Heart right ventricle (tissue), 16 donors: ENCODE data around the gene ERBB3. TPM values are rescaled to one million over a fixed set of nuclear protein-coding genes. Genes with fewer than 3 reads are reported as not detected.

Experiments
- ATAC-seq, 8 donors: fragments of 200-7000 bp; cut with Tn5 transposase; one replicate each; pipeline ENCODE4 v1.9.1; 2020; ENCODE audit warnings: mild to moderate bottlenecking in 8 of 8, moderate library complexity in 8 of 8, moderate number of reproducible peaks in 1 of 8
- DNase-seq, 2 donors: peaks; one replicate each; pipeline ENCODE4 v3.0.0-alpha.2; 2020
- H3K27ac ChIP-seq, 10 donors: fragments of 200-600 bp; sonication (generic) in 2 of 10; one replicate each; pipeline versions ENCODE4 v1.5.0 to v1.8.0; 2020 to 2022; ENCODE audit warnings: mild to moderate bottlenecking in 3 of 10
- H3K27me3 ChIP-seq, 7 donors: fragments of 200-600 bp; one replicate each; pipeline ENCODE4 v1.8.0; 2021 to 2022; ENCODE audit warnings: mild to moderate bottlenecking in 2 of 7
- H3K36me3 ChIP-seq, 9 donors: fragments of 200-600 bp; sonication (generic) in 1 of 9; one replicate each; pipeline versions ENCODE4 v1.5.0 to v1.8.0; 2020 to 2022; ENCODE audit warnings: mild to moderate bottlenecking in 2 of 9
- H3K4me1 ChIP-seq, 9 donors: fragments of 200-600 bp; sonication (generic) in 1 of 9; one replicate each; pipeline versions ENCODE4 v1.5.0 to v1.8.0; 2020 to 2022; ENCODE audit warnings: mild to moderate bottlenecking in 4 of 9
- H3K4me3 ChIP-seq, 10 donors: fragments of 200-600 bp; sonication (generic) in 2 of 10; one replicate each; pipeline versions ENCODE4 v1.5.0 to v1.8.0; 2020 to 2022; ENCODE audit warnings: mild to moderate bottlenecking in 7 of 10, moderate library complexity in 2 of 10
- H3K9me3 ChIP-seq, 11 donors: fragments of 200-600 bp in 10 of 11; sonication (generic) in 2 of 11; one replicate each; pipeline versions ENCODE4 v1.5.0 to v1.8.0; 2013 to 2022; ENCODE audit warnings: mild to moderate bottlenecking in 2 of 11, control low read depth in 1 of 11, moderate library complexity in 1 of 11
- CTCF ChIP-seq, 9 donors: fragments of 200-600 bp; sonication (generic) in 2 of 9; IDR thresholded peaks; one replicate each; pipeline versions ENCODE4 v1.5.0 to v1.8.0; 2021 to 2022; ENCODE audit warnings: antibody characterized with exemption in 9 of 9, mild to moderate bottlenecking in 5 of 9, moderate library complexity in 1 of 9
- WGBS, 2 donors: extraction: QIAGEN DNeasy Blood & Tissue Kit; methylation state at CpG; one replicate each; pipeline ENCODE4 v1.1.7; 2013; ENCODE audit warnings: inconsistent platforms in 1 of 2; 5-methylcytosine and 5-hydroxymethylcytosine counted together
- intact Hi-C, 10 donors: fragments of 100-400 bp; cut with DNase I; formaldehyde crosslinking; loops; one replicate each; pipeline versions ENCODE4 v1.11.1 to v1.14.2; 2022
- polyA plus RNA-seq, 2 donors: library from polyadenylated mRNA; stranded (reverse); fragments of 200-250 nt; gene quantifications; one replicate each; pipeline ENCODE4 v1.2.3, GENCODE V29; 2013
- total RNA-seq, 10 donors: library from RNA; stranded (reverse); fragmentation: NEBNext Ultra II Directional in 3 of 10; extraction: Animal tissue kit (Norgen Biotek cat#: 25700) in 3 of 10; gene quantifications; one replicate each; pipeline versions ENCODE4 v1.2.1 to v1.2.4, GENCODE V29; 2021 to 2023
- donor health status: Arrhythmogenic right ventricular cardiomyopathy.
- donor health status: ischemic (EF 13 %, LVEDD 7.1; RV severe dilation, severe dysfunction).
- donor health status: healthy with polysubstance abuse.
- donor health status: DM: no; HTN: yes; CAD: no.
- donor health status: DM: no; HTN: no; CAD: no.
- donor health status: ischemic (EF 25% LVEDD 6.9; RV normal size, moderate dysfunction).
- donor health status: ischemic (EF 25% LVEDD 5.7; RV mildly dilated, moderate dysfunction).
- donor health status: healthy.
- donor health status: DM: yes; HTN: yes; CAD: no.
- donor health status: Ischemic cardiomyopathy.
- donor health status: ischemic (EF 35%, LVEDD 5.7; RV mildly dilated, moderate dysfunction).
- donor health status: nonischemic (EF 11% LVEDD 7.7; RV severe dilation, severe dysfunction).
- donor health status: DM: yes; HTN: yes; CAD: no.
- donor health status: PGD.
- donor health status: ischemic (EF 29% LVEDD 5.4; RV normal size, mild dysfunction).
- donor health status: nonischemic (EF 23%, LVEDD 6.1; RV moderate dilation, normal function).

Gene ERBB3
- total and polyA plus RNA-seq, 12 donors: 0.80 to 7.8 (median 2.9) TPM

GRCh38 chr12:56102683-56103065 lies 22.7 kb downstream of the ERBB3 start:
- H3K27ac ChIP-seq: peak overlapping the region in 1 of 10 donors; percentile 93
- WGBS, 2 donors: 70 to 81% methylated on average over 1 of the region's 1 CpG
- H3K27me3 ChIP-seq: no peaks in the 10 kb centered on the region
- H3K9me3 ChIP-seq: no peaks in the 10 kb centered on the region
- intact Hi-C loops: loop anchor here in 3 of 10 donors (5.0 to 10.0 kb wide), 3 partner anchors 55 to 108 kb away; partner anchors contain the start of genes RPS26 (in 2 of the 3) and SUOX (in 1 of the 3)
- H3K4me1 ChIP-seq: peaks cover 9 to 30% (median 25%) of the 10 kb centered on the region in 9 donors
- ATAC-seq: no peak
- no peak for DNase-seq
- H3K4me3 ChIP-seq: no peak overlapping the region
- no peak for TF ChIP-seq CTCF (IDR thresholded peaks at IDR 0.05)
- peaks cover 0 to 20% (median 13%) of the 10 kb centered on the region in 9 donors for H3K36me3 ChIP-seq

- intact Hi-C loops: loop anchor here in 3 of 10 donors (5.0 to 10.0 kb wide), 3 partner anchors 56 to 108 kb away; partner anchors contain the start of genes RPS26 (in 2 of the 3) and SUOX (in 1 of the 3)
- Histone ChIP-seq H3K4me1 (peaks cover 9 to 30% (median 25%) of the 10 kb centered on the region in 9 donors), H3K36me3 (peaks cover 0 to 25% (median 18%) of the 10 kb centered on the region in 9 donors), H3K27me3 (no peaks in the 10 kb centered on the region), H3K27ac (peak overlapping the region in 7 of 10 donors; percentile 83 to 93 (median 87)), H3K4me3 (peak overlapping the region in 9 of 10 donors; percentile 63 to 97 (median 87)), H3K9me3 (no peaks in the 10 kb centered on the region)
- DNase-seq (no peak), ATAC-seq (no peak)
- no peak for TF ChIP-seq CTCF (IDR thresholded peaks at IDR 0.05)
- WGBS, 2 donors: 52 to 61% methylated on average over 6 of the region's 6 CpGs
These were observed 23.2 kb downstream of the ERBB3 start for GRCh38 chr12:56103066-56103711.

- no peak for TF ChIP-seq CTCF (IDR thresholded peaks at IDR 0.05)
- peaks cover 9 to 30% (median 25%) of the 10 kb centered on the region in 9 donors for H3K4me1 ChIP-seq
- peak overlapping the region in 9 of 10 donors; percentile 72 to 93 (median 87) for H3K27ac ChIP-seq
- no peaks in the 10 kb centered on the region for H3K27me3 ChIP-seq
- ATAC-seq (no peak), DNase-seq (no peak)
- intact Hi-C loops: loop anchor here in 3 of 10 donors (1.0 to 10.0 kb wide), 4 partner anchors 24 to 109 kb away; partner anchors contain the start of genes RPS26 (in 2 of the 3) and SUOX (in 1 of the 3)
- WGBS, 2 donors: 2% methylated on average over 8 of the region's 8 CpGs
- H3K9me3 ChIP-seq: no peaks in the 10 kb centered on the region
- peaks cover 0 to 31% (median 23%) of the 10 kb centered on the region in 9 donors for H3K36me3 ChIP-seq
- H3K4me3 ChIP-seq: peak overlapping the region; percentile 39 to 97 (median 87)
These were observed 23.8 kb downstream of the ERBB3 start for GRCh38 chr12:56103823-56104108.

GRCh38 chr12:56104109-56104814 lies 24.3 kb downstream of the ERBB3 start, which contains the start of gene PA2G4:
TSS of gene PA2G4 (plus strand) at chr12:56104559. CDS start at chr12:56104738, 179 bp downstream.
- no peaks in the 10 kb centered on the region for H3K9me3 ChIP-seq
- peaks cover 0 to 36% (median 28%) of the 10 kb centered on the region in 9 donors for H3K36me3 ChIP-seq
- WGBS, 2 donors: 0 to 1% methylated on average over 60 of the region's 60 CpGs
- H3K27ac ChIP-seq: peak within 1 kb of the TSS; percentile 62 to 93 (median 87)
- H3K4me3 ChIP-seq: peak within 1 kb of the TSS; percentile 62 to 97 (median 87)
- peaks cover 9 to 30% (median 25%) of the 10 kb centered on the region in 9 donors for H3K4me1 ChIP-seq
- peak; percentile 98 to 99 (median 98) for ATAC-seq
- H3K27me3 ChIP-seq: no peaks in the 10 kb centered on the region
- peak; percentile 97 to 98 for DNase-seq
- TF ChIP-seq CTCF (IDR thresholded peaks at IDR 0.05): peak in 2 of 9 donors; percentile 12 to 15
- intact Hi-C loops: loop anchor here in 3 of 10 donors (1.0 to 10.0 kb wide), 4 partner anchors 25 to 109 kb away; partner anchors contain the start of genes RPS26 (in 2 of the 3) and SUOX (in 1 of the 3)
